Measurements from ENCODE around the gene SARDH. TPM values are rescaled to one million over a fixed set of nuclear protein-coding genes. Genes with fewer than 3 reads are reported as not detected.

Gene SARDH
- total and polyA plus RNA-seq, 2 of the 13 experiments (the other 11 are each of a cell fraction or from before 2014, with no cell fraction given), result 11.6 to 34.9 TPM

DNA sequence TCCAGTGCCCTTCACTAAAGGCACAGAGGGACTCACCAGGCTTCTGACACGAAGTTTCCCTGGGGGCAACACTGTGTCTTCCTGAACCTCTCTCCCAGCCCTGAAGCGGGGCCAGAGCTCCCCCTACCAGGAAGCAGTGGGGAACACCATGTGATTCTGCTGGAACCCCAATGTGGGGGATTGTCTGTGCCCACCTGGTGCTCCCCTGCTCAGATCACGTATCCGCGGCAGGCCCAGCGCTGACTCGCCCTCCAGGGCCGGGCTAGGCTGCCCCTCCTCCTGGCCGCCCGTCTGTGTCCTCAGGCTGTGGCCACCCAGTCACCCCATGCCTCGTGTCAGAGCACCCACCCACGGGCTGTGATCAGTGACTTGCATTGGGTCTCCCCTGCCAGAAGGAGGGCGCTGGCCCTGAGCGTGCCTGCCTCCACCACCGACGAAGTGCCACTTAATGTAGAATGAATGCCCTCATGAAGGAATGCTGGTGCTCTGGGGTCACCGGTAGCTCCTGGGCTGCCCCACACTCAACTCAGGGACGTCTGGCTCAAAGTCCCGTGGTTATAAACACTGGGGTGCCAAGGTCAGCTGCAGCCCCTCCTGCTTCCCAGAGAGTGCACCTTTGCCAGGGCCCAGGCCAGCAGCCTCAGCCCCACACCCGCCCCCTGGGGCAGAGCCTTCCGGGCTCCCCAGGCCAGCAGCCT, 22.1 kb downstream of the SARDH start (continued):
- TF ChIP-seq, protein P1, sequence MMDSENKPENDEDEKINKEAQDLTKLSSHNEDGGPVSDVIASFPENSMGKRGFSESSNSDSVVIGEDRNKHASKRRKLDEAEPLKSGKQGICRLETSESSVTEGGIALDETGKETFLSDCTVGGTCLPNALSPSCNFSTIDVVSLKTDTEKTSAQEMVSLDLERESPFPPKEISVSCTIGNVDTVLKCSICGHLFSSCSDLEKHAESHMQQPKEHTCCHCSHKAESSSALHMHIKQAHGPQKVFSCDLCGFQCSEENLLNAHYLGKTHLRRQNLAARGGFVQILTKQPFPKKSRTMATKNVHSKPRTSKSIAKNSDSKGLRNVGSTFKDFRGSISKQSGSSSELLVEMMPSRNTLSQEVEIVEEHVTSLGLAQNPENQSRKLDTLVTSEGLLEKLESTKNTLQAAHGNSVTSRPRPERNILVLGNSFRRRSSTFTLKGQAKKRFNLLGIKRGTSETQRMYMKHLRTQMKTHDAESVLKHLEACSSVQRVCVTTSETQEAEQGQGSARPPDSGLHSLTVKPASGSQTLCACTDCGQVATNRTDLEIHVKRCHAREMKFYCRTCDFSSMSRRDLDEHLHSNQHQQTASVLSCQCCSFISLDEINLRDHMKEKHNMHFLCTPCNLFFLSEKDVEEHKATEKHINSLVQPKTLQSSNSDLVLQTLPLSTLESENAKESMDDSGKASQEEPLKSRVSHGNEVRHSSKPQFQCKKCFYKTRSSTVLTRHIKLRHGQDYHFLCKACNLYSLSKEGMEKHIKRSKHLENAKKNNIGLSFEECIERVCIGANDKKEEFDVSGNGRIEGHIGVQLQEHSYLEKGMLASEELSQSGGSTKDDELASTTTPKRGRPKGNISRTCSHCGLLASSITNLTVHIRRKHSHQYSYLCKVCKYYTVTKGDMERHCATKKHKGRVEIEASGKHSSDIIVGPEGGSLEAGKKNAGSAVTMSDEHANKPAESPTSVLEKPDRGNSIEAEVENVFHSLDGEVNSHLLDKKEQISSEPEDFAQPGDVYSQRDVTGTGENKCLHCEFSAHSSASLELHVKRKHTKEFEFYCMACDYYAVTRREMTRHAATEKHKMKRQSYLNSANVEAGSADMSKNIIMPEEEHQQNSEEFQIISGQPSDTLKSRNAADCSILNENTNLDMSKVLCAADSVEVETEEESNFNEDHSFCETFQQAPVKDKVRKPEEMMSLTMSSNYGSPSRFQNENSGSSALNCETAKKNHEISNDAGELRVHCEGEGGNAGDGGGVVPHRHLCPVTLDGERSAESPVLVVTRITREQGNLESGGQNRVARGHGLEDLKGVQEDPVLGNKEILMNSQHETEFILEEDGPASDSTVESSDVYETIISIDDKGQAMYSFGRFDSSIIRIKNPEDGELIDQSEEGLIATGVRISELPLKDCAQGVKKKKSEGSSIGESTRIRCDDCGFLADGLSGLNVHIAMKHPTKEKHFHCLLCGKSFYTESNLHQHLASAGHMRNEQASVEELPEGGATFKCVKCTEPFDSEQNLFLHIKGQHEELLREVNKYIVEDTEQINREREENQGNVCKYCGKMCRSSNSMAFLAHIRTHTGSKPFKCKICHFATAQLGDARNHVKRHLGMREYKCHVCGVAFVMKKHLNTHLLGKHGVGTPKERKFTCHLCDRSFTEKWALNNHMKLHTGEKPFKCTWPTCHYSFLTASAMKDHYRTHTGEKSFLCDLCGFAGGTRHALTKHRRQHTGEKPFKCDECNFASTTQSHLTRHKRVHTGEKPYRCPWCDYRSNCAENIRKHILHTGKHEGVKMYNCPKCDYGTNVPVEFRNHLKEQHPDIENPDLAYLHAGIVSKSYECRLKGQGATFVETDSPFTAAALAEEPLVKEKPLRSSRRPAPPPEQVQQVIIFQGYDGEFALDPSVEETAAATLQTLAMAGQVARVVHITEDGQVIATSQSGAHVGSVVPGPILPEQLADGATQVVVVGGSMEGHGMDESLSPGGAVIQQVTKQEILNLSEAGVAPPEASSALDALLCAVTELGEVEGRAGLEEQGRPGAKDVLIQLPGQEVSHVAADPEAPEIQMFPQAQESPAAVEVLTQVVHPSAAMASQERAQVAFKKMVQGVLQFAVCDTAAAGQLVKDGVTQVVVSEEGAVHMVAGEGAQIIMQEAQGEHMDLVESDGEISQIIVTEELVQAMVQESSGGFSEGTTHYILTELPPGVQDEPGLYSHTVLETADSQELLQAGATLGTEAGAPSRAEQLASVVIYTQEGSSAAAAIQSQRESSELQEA (CRISPR knock-in tag; IDR thresholded peaks at IDR 0.05; ENCODE audit: not compliant biosample characterization), result no peak
- no peak for TF ChIP-seq PCBP2 (optimal IDR thresholded peaks at IDR 0.05; ENCODE audit: low read depth, low read length, poor library complexity, severe bottlenecking)
- TF ChIP-seq ZNF430 (CRISPR knock-in tag; IDR thresholded peaks at IDR 0.05), result peak; percentile 84; the same call in 1 of the 2 replicates
- TF ChIP-seq BCL6 (CRISPR knock-in tag; IDR thresholded peaks at IDR 0.05), result peak; percentile 66
- TF ChIP-seq NCOA5 (CRISPR knock-in tag; IDR thresholded peaks at IDR 0.05), result no peak
- TF ChIP-seq, protein P2, sequence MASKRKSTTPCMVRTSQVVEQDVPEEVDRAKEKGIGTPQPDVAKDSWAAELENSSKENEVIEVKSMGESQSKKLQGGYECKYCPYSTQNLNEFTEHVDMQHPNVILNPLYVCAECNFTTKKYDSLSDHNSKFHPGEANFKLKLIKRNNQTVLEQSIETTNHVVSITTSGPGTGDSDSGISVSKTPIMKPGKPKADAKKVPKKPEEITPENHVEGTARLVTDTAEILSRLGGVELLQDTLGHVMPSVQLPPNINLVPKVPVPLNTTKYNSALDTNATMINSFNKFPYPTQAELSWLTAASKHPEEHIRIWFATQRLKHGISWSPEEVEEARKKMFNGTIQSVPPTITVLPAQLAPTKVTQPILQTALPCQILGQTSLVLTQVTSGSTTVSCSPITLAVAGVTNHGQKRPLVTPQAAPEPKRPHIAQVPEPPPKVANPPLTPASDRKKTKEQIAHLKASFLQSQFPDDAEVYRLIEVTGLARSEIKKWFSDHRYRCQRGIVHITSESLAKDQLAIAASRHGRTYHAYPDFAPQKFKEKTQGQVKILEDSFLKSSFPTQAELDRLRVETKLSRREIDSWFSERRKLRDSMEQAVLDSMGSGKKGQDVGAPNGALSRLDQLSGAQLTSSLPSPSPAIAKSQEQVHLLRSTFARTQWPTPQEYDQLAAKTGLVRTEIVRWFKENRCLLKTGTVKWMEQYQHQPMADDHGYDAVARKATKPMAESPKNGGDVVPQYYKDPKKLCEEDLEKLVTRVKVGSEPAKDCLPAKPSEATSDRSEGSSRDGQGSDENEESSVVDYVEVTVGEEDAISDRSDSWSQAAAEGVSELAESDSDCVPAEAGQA (IDR thresholded peaks at IDR 0.05; ENCODE audit: low read depth), result 0 out of 2 replicates have a peak, but pooled peaks have one; percentile 16
- TF ChIP-seq, protein P2 (CRISPR knock-in tag; IDR thresholded peaks at IDR 0.05; ENCODE audit: borderline replicate concordance), result no peak
- TF ChIP-seq SP5 (CRISPR knock-in tag; IDR thresholded peaks at IDR 0.05; ENCODE audit: borderline replicate concordance, low read depth), result peak; percentile 36; the same call in 1 of the 2 replicates
- no peak for TF ChIP-seq ZNF382 (CRISPR knock-in tag; IDR thresholded peaks at IDR 0.05; ENCODE audit: borderline replicate concordance)
- no peak for TF ChIP-seq BRD4 (CRISPR knock-in tag; IDR thresholded peaks at IDR 0.05)
- TF ChIP-seq, protein P3, sequence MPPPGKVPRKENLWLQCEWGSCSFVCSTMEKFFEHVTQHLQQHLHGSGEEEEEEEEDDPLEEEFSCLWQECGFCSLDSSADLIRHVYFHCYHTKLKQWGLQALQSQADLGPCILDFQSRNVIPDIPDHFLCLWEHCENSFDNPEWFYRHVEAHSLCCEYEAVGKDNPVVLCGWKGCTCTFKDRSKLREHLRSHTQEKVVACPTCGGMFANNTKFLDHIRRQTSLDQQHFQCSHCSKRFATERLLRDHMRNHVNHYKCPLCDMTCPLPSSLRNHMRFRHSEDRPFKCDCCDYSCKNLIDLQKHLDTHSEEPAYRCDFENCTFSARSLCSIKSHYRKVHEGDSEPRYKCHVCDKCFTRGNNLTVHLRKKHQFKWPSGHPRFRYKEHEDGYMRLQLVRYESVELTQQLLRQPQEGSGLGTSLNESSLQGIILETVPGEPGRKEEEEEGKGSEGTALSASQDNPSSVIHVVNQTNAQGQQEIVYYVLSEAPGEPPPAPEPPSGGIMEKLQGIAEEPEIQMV (CRISPR knock-in tag; IDR thresholded peaks at IDR 0.05; ENCODE audit: low read depth), result peak; percentile 54; the same call in 1 of the 2 replicates
- TF ChIP-seq THYN1 (CRISPR knock-in tag; IDR thresholded peaks at IDR 0.05; ENCODE audit: borderline replicate concordance, low read depth), result no peak
- peak; percentile 74 for TF ChIP-seq NR2C2 (CRISPR knock-in tag; IDR thresholded peaks at IDR 0.05; ENCODE audit: borderline replicate concordance)
